ENCODE measurements around the gene ZNF135. TPM values are rescaled to one million over a fixed set of nuclear protein-coding genes. Genes with fewer than 3 reads are reported as not detected.

The ZNF135 gene
- total RNA-seq, 8 experiments from 2014 or later: 0.09 to 6.6 (median 2.4) TPM

GRCh38 chr19:58054901-58055874 is 3.9 kb upstream of the ZNF135 start:
- H3K4me3 ChIP-seq: peak overlapping the region in 1 of 5 donors; percentile 27
- peak in 3 of 8 experiments; percentile 15 to 44 (median 24) for ATAC-seq (replicated peaks in 6 of 8)
- WGBS, 10 experiments: 9 to 75% (median 50%) methylated on average over 4 to 22 of the region's 37 CpGs; no CpG with 5 or more reads in 2 of the 10 experiments
- in situ Hi-C loops (cut with MboI; ENCODE audit: low pct_unique_long_range_greater_than_20kb in 2 of 9, low sequenced_read_pairs in 9 of 9, unreplicated experiment in 9 of 9): no loop called here
- H3K4me1 ChIP-seq (replicated peaks in 1 of 2): peaks cover 9 to 10% of the 10 kb centered on the region in 2 donors
- no peak overlapping the region for H3K27ac ChIP-seq

DNA sequence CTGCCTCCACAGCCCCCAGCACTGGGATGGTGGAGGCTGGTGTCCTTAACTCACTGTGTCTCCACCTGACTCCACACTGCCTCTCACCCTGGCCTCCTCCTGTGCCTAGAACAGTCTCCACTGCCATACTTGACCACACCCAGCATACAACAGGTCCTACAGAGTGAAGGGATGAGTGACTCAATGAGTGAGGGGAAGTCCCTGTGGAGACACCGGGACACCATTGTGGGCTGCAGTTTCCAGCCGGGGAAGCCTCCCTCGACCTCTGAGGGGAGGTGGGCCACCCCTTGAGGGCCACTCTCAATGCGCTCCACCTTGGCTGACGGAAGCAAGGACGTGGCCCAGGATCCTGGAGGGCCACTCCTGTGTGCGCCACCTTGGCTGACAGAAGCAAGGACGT is 2.8 kb upstream of the ZNF135 start:
- in situ Hi-C loops (cut with MboI; ENCODE audit: low pct_unique_long_range_greater_than_20kb in 2 of 9, low sequenced_read_pairs in 9 of 9, unreplicated experiment in 9 of 9): no loop called here
- H3K27ac ChIP-seq: no peak overlapping the region
- peaks cover 9 to 10% of the 10 kb centered on the region in 2 donors for H3K4me1 ChIP-seq (replicated peaks in 1 of 2)
- 60 to 80% (median 65%) methylated on average over 1 to 2 of the region's 8 CpGs; no CpG with 5 or more reads in 7 of the 10 experiments for WGBS, 10 experiments
- no peak for ATAC-seq (replicated peaks in 6 of 8)
- no peak overlapping the region for H3K4me3 ChIP-seq

DNA sequence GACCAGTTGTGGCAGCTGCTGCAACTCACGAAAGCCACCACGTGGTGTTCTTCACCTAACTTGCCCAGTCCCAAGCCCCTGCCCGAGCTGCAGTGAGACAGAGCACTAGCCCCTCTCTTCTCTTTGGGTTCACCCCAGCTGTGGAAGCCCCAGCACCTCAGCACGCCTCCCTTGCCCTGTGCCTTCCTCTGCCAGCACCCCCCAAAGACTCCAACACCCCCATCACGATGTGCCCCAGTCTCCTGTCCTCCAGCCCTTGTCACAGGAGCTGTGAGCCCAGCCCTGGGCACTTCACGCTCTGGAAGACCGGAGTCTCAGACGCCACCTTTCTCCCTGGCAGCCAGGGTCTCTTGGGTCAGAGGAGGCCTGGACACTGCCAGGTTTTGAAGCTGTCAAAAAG is 2.2 kb upstream of the ZNF135 start:
- peaks cover 9 to 10% of the 10 kb centered on the region in 2 donors for H3K4me1 ChIP-seq (replicated peaks in 1 of 2)
- in situ Hi-C loops (cut with MboI; ENCODE audit: low pct_unique_long_range_greater_than_20kb in 2 of 9, low sequenced_read_pairs in 9 of 9, unreplicated experiment in 9 of 9): no loop called here
- no peak overlapping the region for H3K27ac ChIP-seq
- 38 to 80% (median 44%) methylated on average over 1 to 5 of the region's 8 CpGs; no CpG with 5 or more reads in 6 of the 10 experiments for WGBS, 10 experiments
- H3K4me3 ChIP-seq: no peak overlapping the region
- ATAC-seq (replicated peaks in 6 of 8): no peak

DNA sequence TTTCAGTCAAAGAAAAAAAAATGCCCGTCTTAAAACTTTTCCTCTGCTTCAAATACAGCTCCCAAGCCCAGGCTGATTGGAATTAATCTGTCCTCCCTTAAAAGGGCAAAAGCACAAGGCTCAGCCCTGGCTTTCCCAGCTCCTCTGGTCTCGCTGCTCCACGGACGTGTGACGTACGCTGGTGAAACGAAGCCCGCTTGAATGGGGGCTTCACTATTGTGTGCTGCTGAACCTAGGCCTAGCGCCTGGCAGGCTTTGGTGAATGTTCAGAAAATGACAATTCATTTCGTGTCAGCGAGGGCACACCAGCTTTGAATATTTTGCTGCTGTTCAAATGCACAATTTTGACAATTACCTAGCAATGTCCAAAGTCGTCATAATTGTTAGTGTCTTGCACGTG is 615 bp upstream of the ZNF135 start:
- ATAC-seq (replicated peaks in 6 of 8): no peak
- in situ Hi-C loops (cut with MboI; ENCODE audit: low pct_unique_long_range_greater_than_20kb in 2 of 9, low sequenced_read_pairs in 9 of 9, unreplicated experiment in 9 of 9): no loop called here
- H3K4me1 ChIP-seq (replicated peaks in 1 of 2): peaks cover 9 to 10% of the 10 kb centered on the region in 2 donors
- WGBS, 10 experiments: 40 to 89% (median 77%) methylated on average over 1 to 12 of the region's 13 CpGs
- peak overlapping the region in 3 of 5 donors; percentile 37 to 79 (median 49) for H3K4me3 ChIP-seq
- peak overlapping the region; percentile 92 to 96 for H3K27ac ChIP-seq

DNA sequence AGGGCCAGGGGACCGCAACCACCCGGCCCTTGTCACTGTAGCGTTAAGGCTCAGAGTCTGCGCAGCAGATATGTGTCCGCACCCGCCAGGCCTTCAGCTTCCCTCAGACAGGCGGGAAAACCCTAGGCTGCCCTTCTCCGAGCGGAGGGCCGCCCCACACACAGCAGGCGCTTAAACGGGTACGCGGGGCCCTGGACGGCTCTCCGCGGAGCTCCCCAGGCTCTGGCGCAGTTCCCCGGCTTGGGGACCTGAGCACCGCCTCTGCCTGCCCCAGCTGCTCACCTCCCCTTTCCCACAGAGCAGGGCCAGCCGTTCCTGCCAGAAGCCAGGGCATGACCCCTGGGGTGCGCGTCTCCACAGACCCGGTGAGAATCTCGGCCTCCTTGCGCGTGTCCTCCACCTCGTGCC is 593 bp downstream of the ZNF135 start:
- no peak for ATAC-seq (replicated peaks in 6 of 8)
- in situ Hi-C loops (cut with MboI; ENCODE audit: low pct_unique_long_range_greater_than_20kb in 2 of 9, low sequenced_read_pairs in 9 of 9, unreplicated experiment in 9 of 9): no loop called here
- H3K4me1 ChIP-seq (replicated peaks in 1 of 2): peaks cover 9 to 10% of the 10 kb centered on the region in 2 donors
- H3K27ac ChIP-seq: peak overlapping the region; percentile 92 to 96
- 26 to 89% (median 77%) methylated on average over 3 to 8 of the region's 28 CpGs; no CpG with 5 or more reads in 7 of the 10 experiments for WGBS, 10 experiments
- peak overlapping the region; percentile 37 to 79 (median 44) for H3K4me3 ChIP-seq

DNA sequence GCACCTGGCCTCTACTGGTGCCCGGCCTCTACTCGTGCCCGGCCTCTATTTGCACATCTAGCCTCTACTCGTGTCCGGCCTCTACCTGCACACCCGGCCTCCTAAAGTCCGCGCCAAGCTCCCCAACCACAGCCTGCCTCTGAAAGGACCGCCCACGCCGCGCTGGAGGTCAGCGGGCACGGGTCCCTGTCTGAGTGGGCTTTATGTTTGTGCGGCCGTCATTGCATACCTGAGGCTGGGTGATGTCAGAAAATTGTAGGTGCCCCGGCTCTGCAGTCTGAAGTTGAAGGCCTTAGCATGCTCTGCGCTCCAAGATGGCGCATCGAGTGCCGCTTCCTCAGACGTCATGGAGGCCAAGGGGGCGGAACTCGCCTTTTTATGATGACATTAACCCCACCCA is 1.1 kb downstream of the ZNF135 start:
- no peak overlapping the region for H3K4me3 ChIP-seq
- 60 to 96% (median 88%) methylated on average over 2 to 13 of the region's 24 CpGs; no CpG with 5 or more reads in 3 of the 10 experiments for WGBS, 10 experiments

DNA sequence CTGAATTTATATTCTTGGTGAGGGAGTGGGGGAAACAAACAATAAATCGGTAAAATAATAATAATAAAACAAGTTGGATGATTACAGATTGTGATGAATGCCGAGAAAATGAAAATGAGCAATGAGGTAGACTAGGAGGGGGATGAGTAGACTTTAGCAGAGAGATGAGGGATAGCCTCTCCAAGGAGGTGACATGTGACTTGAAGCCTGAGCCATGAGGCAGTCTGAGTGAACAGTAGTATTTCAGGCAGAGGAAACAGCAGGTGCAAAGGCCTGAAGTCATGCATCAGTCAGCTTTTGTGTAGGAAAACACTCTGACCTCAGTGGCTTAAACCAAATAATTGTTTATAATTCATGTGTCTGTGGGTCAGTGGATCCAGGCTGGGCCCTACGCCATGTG is 4.6 kb downstream of the ZNF135 start:
- H3K27ac ChIP-seq: no peak overlapping the region
- in situ Hi-C loops (cut with MboI; ENCODE audit: low pct_unique_long_range_greater_than_20kb in 2 of 9, low sequenced_read_pairs in 9 of 9, unreplicated experiment in 9 of 9): no loop called here
- H3K4me1 ChIP-seq (replicated peaks in 1 of 2): peaks cover 6% of the 10 kb centered on the region in 2 donors
- WGBS, 10 experiments: 33 to 93% (median 75%) methylated on average over 1 to 3 of the region's 3 CpGs; no CpG with 5 or more reads in 2 of the 10 experiments
- no peak for ATAC-seq (replicated peaks in 6 of 8)
- H3K4me3 ChIP-seq: no peak overlapping the region

More for the DNA sequence above, 1.1 kb downstream of the ZNF135 start:
- Histone ChIP-seq H3K27ac (no peak overlapping the region), H3K4me1 (replicated peaks in 1 of 2) (peaks cover 9 to 10% of the 10 kb centered on the region in 2 donors)
- no peak for ATAC-seq (replicated peaks in 6 of 8)
- in situ Hi-C loops (cut with MboI; ENCODE audit: low pct_unique_long_range_greater_than_20kb in 2 of 9, low sequenced_read_pairs in 9 of 9, unreplicated experiment in 9 of 9): no loop called here

DNA sequence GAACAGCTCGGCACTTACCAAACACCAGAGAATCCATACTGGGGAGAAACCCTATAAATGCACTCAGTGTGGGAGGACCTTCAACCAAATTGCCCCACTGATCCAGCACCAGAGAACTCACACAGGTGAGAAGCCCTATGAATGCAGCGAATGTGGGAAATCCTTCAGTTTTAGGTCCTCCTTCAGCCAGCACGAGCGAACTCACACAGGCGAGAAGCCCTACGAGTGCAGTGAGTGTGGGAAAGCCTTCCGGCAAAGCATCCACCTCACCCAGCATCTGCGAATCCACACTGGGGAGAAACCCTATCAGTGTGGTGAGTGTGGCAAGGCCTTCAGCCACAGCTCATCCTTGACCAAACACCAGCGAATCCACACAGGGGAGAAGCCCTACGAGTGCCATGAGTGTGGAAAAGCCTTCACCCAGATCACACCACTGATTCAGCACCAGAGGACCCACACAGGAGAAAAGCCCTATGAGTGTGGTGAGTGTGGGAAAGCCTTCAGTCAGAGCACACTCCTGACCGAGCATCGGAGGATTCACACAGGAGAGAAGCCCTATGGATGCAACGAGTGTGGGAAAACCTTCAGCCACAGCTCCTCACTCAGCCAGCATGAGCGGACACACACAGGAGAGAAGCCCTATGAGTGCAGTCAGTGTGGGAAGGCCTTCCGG is 8.3 kb downstream of the ZNF135 start:
- Histone ChIP-seq H3K4me3 (no peak overlapping the region), H3K27ac (no peak overlapping the region), H3K4me1 (replicated peaks in 1 of 2) (no peaks in the 10 kb centered on the region)
- in situ Hi-C loops (cut with MboI; ENCODE audit: low pct_unique_long_range_greater_than_20kb in 2 of 9, low sequenced_read_pairs in 9 of 9, unreplicated experiment in 9 of 9): no loop called here
- WGBS, 10 experiments: 54 to 100% (median 81%) methylated on average over 1 to 7 of the region's 15 CpGs
- no peak for ATAC-seq (replicated peaks in 6 of 8)

DNA sequence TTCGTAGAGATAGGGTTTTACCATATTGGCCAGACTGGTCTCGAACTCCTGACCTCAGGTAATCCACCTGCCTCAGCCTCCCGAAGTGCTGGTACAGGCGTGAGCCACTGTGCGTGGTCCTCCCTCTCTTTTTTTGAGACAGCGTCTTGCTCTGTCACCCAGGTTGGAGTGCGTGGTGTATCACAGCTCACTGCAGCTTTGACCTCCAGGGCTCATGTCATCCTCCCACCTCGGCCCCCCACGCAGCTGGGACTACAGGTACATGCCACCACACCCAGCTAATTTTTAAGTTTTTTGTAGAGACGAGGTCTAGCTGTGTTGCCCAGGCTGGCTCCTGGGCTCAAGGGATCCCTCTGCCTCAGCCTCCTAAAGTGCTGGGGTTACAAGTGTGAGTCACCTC is 20.7 kb downstream of the ZNF135 start:
- in situ Hi-C loops (cut with MboI; ENCODE audit: low pct_unique_long_range_greater_than_20kb in 2 of 9, low sequenced_read_pairs in 9 of 9, unreplicated experiment in 9 of 9): no loop called here
- 15 to 83% (median 67%) methylated on average over 1 to 7 of the region's 10 CpGs; no CpG with 5 or more reads in 4 of the 10 experiments for WGBS, 10 experiments
- Histone ChIP-seq H3K4me3 (no peak overlapping the region), H3K4me1 (replicated peaks in 1 of 2) (no peaks in the 10 kb centered on the region), H3K27ac (no peak overlapping the region)
- ATAC-seq (replicated peaks in 6 of 8): no peak

GRCh38 chr19:58083021-58083420 is 23.9 kb downstream of the ZNF135 start:
- Histone ChIP-seq H3K4me3 (no peak overlapping the region), H3K27ac (no peak overlapping the region), H3K4me1 (replicated peaks in 1 of 2) (no peaks in the 10 kb centered on the region)
- in situ Hi-C loops (cut with MboI; ENCODE audit: low pct_unique_long_range_greater_than_20kb in 2 of 9, low sequenced_read_pairs in 9 of 9, unreplicated experiment in 9 of 9): no loop called here
- WGBS, 10 experiments: 37 to 94% (median 88%) methylated on average over 1 to 3 of the region's 3 CpGs; no CpG with 5 or more reads in 6 of the 10 experiments
- no peak for ATAC-seq (replicated peaks in 6 of 8)

GRCh38 chr19:58084596-58085347 is 25.7 kb downstream of the ZNF135 start:
- WGBS, 10 experiments: 80 to 99% methylated on average over 8 to 15 of the region's 69 CpGs; no CpG with 5 or more reads in 8 of the 10 experiments
- Histone ChIP-seq H3K4me3 (no peak overlapping the region), H3K27ac (no peak overlapping the region), H3K4me1 (replicated peaks in 1 of 2) (no peaks in the 10 kb centered on the region)
- in situ Hi-C loops (cut with MboI; ENCODE audit: low pct_unique_long_range_greater_than_20kb in 2 of 9, low sequenced_read_pairs in 9 of 9, unreplicated experiment in 9 of 9): no loop called here
- ATAC-seq (replicated peaks in 6 of 8): peak in 5 of 8 experiments; percentile 16 to 34 (median 27)

DNA sequence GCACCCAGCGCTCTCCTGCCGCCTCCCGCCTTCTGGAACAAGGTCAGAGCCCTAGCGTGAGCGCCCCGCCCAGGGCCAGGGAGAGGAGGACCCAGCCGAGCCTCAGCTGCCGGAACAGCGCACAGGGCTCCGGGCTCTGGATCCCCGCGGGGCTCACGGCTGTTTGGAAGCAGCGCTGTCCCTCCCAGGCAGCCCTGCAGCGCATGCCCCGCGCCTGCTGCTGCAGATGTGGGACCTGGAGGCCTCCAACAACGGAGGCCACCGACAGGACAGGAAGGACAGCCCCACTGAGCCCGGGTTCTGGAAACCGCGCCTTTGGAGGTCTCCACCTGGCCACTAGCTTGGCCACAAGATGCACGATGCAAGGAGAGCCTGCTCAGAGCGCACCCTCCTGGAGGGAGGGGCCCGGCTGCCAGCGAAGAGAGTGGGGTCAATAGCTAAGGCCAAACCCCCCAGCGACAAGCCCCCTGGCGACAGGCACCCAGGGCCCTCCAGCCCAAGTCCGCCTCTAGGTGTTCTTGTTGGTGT is 26.3 kb downstream of the ZNF135 start:
- no peak overlapping the region for H3K27ac ChIP-seq
- ATAC-seq (replicated peaks in 6 of 8): peak in 5 of 8 experiments; percentile 12 to 40 (median 21)
- no peaks in the 10 kb centered on the region for H3K4me1 ChIP-seq (replicated peaks in 1 of 2)
- in situ Hi-C loops (cut with MboI; ENCODE audit: low pct_unique_long_range_greater_than_20kb in 2 of 9, low sequenced_read_pairs in 9 of 9, unreplicated experiment in 9 of 9): no loop called here
- H3K4me3 ChIP-seq: no peak overlapping the region
- 74 to 100% (median 97%) methylated on average over 1 to 7 of the region's 29 CpGs; no CpG with 5 or more reads in 6 of the 10 experiments for WGBS, 10 experiments
